SK-N-MC (cell line): ENCODE measurements around the gene ANP32B.

ENCODE experiments used
- EZH2 ChIP-seq: fragments of 200-600 bp; sonication (generic); IDR thresholded peaks from one replicate; pipeline ENCODE4 v1.6.1; 2017; ENCODE audit warnings: antibody characterized with exemption
- FOXP2 ChIP-seq: optimal IDR thresholded peaks from 2 replicates; pipeline ENCODE3; 2011; ENCODE audit warnings: mild to moderate bottlenecking, moderate library complexity; ENCODE audit not compliant: insufficient read depth; ENCODE audit errors: extremely low read length, control extremely low read depth
- POLR2AphosphoS5 ChIP-seq: IDR thresholded peaks from 2 replicates; pipeline ENCODE4 v1.6.1; 2012; ENCODE audit warnings: mild to moderate bottlenecking, low read depth, low read length, borderline replicate concordance

- TF ChIP-seq POLR2AphosphoS5: no peak
- TF ChIP-seq EZH2: no peak
- no peak for TF ChIP-seq FOXP2
These were observed 7.1 kb downstream of the ANP32B start for GRCh38 chr9:97990259-97990658.
